K562 (cell line): ENCODE measurements around the gene USP16. TPM values are rescaled to one million over a fixed set of nuclear protein-coding genes. Genes with fewer than 3 reads are reported as not detected.

Experiments
- ARID2 ChIP-seq: fragments of 450-650 bp; IDR thresholded peaks from 2 replicates; pipeline ENCODE4 v1.6.1; 2017; ENCODE audit warnings: antibody characterized with exemption, mild to moderate bottlenecking
- BMI1 ChIP-seq: fragments of 150-350 bp; IDR thresholded peaks from 2 replicates; pipeline ENCODE4 v1.6.1; 2014; ENCODE audit warnings: low read length
- KAT2B ChIP-seq: IDR thresholded peaks from one replicate; pipeline ENCODE4 v1.6.1; 2012; ENCODE audit warnings: low read depth, mild to moderate bottlenecking, control low read depth, inconsistent platforms, low read length, moderate library complexity
- MTA3 ChIP-seq: fragments of 450-650 bp; formaldehyde crosslinking; IDR thresholded peaks from 2 replicates; pipeline ENCODE4 v1.6.1; 2017; ENCODE audit warnings: mild to moderate bottlenecking, borderline replicate concordance
- MYC ChIP-seq, 2 experiments: fragments of 250-450 bp in 1 of 2; sonication (Bioruptor Pico) in 1 of 2; IDR thresholded peaks; 2 replicates each; pipeline versions ENCODE4 v1.5.1 to v1.6.1; 2012 to 2021; ENCODE audit warnings: low read depth in 2 of 2, borderline replicate concordance in 1 of 2, improper control_type of control experiment in 1 of 2, low read length in 1 of 2, mild to moderate bottlenecking in 1 of 2, moderate library complexity in 1 of 2
- NBN ChIP-seq: fragments of 450-650 bp; IDR thresholded peaks from 2 replicates; pipeline ENCODE4 v1.6.1; 2016; ENCODE audit warnings: low read depth, mild to moderate bottlenecking
- NFRKB ChIP-seq: fragments of 450-650 bp; IDR thresholded peaks from 2 replicates; pipeline ENCODE4 v1.6.1; 2016; ENCODE audit warnings: low read depth
- RBM17 ChIP-seq: fragments of 200-400 bp; formaldehyde crosslinking; IDR thresholded peaks from 2 replicates; pipeline ENCODE4 v1.6.1; 2017; ENCODE audit warnings: low read depth, mild to moderate bottlenecking, low read length, borderline replicate concordance
- SIN3A ChIP-seq, 2 experiments: fragments of 150-350 bp in 1 of 2; IDR thresholded peaks; 2 replicates each; pipeline ENCODE4 v1.6.1; 2011 to 2016; ENCODE audit warnings: borderline replicate concordance in 2 of 2, low read depth in 2 of 2, low read length in 2 of 2, mild to moderate bottlenecking in 2 of 2, moderate library complexity in 2 of 2; ENCODE audit not compliant: control insufficient read depth in 1 of 2
- STAG1 ChIP-seq: sonication (generic); formaldehyde crosslinking; IDR thresholded peaks from 2 replicates; pipeline ENCODE4 v1.5.0; 2020; ENCODE audit warnings: missing genetic modification reagents, borderline replicate concordance
- TRIM28 ChIP-seq: fragments of 450-650 bp; IDR thresholded peaks from 2 replicates; pipeline ENCODE4 v1.6.1; 2017
- WHSC1 ChIP-seq: IDR thresholded peaks from one replicate; pipeline ENCODE4 v1.6.1; 2012; ENCODE audit warnings: low read length, control low read depth, inconsistent platforms
- ZC3H11A ChIP-seq: IDR thresholded peaks from 2 replicates; pipeline ENCODE4 v1.6.1; 2012; ENCODE audit warnings: low read depth, low read length, improper control_type of control experiment
- ZNF384 ChIP-seq: IDR thresholded peaks from 2 replicates; pipeline ENCODE4 v1.6.1; 2012; ENCODE audit warnings: low read depth, low read length, improper control_type of control experiment
- ZSCAN29 ChIP-seq: fragments of 450-650 bp; IDR thresholded peaks from 2 replicates; pipeline ENCODE4 v1.6.1; 2017
- polyA plus RNA-seq, 8 experiments: library from polyadenylated mRNA; depleted of rRNA in 4 of 8; stranded (reverse) in 5 of 8; unstranded in 3 of 8; fragments of >200 nt; fragmentation: Nextera tagmentation in 2 of 8; fragmentation: Illumina TruSeq in 1 of 8; extraction: Ambion mirVana in 2 of 8; extraction: Trizol in 1 of 8; gene quantifications; 2 replicates each; pipeline versions ENCODE4 v1.2.1 to v1.2.3, GENCODE V29; 2011 to 2014; ENCODE audit warnings: inconsistent platforms in 1 of 8, missing spikeins in 1 of 8
- total RNA-seq, 7 experiments: library from RNA; depleted of rRNA in 6 of 7; stranded (reverse); fragments of >200 nt in 6 of 7; fragmentation: Illumina TruSeq in 2 of 7; extraction: Trizol in 2 of 7; gene quantifications; 2 replicates each; pipeline versions ENCODE4 v1.2.1 to v1.2.3, GENCODE V29; 2011 to 2021; ENCODE audit warnings: low replicate concordance in 1 of 7
- TF ChIP-seq, protein P1 (sequence below): sonication (generic); formaldehyde crosslinking; IDR thresholded peaks from 2 replicates; pipeline ENCODE4 v1.8.1; 2022; ENCODE audit warnings: missing genetic modification reagents
- TF ChIP-seq, protein P2 (sequence below): sonication (generic); formaldehyde crosslinking; IDR thresholded peaks from 2 replicates; pipeline ENCODE4 v1.8.1; 2023; ENCODE audit warnings: mild to moderate bottlenecking, missing genetic modification reagents
- TF ChIP-seq, protein P3 (sequence below), 3 experiments: fragments of 200-800 bp in 1 of 3; fragments of 250-450 bp in 1 of 3; fragments of 450-650 bp in 1 of 3; sonication (Bioruptor Pico) in 1 of 3; sonication (Bioruptor generic) in 1 of 3; formaldehyde crosslinking in 1 of 3; IDR thresholded peaks; 2 replicates each; pipeline versions ENCODE4 v1.6.1 to v1.8.0; 2016 to 2022; ENCODE audit warnings: mild to moderate bottlenecking in 2 of 3, missing genetic modification characterization in 2 of 3, missing compliant biosample characterization in 1 of 3, moderate library complexity in 1 of 3
- TF ChIP-seq, protein P4 (sequence below): fragments of 250-450 bp; sonication (Bioruptor Pico); IDR thresholded peaks from 2 replicates; pipeline ENCODE4 v1.5.0; 2021

USP16 gene
- total and polyA plus RNA-seq, 9 of the 15 experiments (the other 6 are each of a cell fraction or from before 2014, with no cell fraction given): 38.4 to 90.9 (median 62.8) TPM

DNA sequence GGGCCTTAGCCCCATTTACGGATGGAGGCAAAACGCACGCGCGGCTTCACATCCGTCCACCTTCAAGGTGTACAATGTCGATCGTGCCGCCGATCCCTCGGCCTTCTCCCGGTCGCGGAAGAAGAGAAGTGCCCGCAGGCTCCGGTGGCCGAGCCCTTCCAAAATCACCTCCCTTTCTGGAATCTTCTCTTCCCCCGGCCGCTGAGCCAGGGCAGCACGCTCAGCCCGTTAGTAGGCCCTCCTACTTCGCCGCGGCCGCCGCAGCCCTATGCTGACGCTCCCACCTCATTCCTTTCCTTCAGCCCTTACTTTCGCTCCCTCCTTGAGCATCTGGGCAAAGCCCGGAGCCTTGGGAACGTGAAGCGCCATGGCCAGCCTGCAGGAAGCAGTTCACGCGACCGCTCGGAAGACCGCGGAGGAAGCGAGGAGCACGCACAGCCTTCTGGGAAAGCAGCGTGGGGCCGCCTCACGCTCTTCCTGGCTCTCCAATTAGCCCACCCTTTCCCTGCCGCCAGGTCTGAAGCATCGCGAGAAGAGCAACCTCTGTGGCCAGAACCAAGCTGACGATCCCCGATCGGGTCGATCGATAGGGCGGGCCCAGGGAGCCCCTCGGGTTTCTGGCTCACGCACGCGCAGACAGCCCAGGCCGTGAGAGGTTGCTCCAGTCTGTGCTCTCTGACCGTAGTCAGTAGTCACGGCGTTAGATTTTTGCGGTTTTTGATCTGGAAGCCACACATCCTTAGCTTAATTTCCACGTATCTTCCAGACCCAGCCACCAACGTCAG, 48.9 kb downstream of the USP16 start, which contains the start of gene CCT8 (continued):
- TF ChIP-seq, protein P1, sequence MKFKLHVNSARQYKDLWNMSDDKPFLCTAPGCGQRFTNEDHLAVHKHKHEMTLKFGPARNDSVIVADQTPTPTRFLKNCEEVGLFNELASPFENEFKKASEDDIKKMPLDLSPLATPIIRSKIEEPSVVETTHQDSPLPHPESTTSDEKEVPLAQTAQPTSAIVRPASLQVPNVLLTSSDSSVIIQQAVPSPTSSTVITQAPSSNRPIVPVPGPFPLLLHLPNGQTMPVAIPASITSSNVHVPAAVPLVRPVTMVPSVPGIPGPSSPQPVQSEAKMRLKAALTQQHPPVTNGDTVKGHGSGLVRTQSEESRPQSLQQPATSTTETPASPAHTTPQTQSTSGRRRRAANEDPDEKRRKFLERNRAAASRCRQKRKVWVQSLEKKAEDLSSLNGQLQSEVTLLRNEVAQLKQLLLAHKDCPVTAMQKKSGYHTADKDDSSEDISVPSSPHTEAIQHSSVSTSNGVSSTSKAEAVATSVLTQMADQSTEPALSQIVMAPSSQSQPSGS: no peak
- no peak for TF ChIP-seq ZSCAN29
- no peak for TF ChIP-seq RBM17
- TF ChIP-seq, protein P2, sequence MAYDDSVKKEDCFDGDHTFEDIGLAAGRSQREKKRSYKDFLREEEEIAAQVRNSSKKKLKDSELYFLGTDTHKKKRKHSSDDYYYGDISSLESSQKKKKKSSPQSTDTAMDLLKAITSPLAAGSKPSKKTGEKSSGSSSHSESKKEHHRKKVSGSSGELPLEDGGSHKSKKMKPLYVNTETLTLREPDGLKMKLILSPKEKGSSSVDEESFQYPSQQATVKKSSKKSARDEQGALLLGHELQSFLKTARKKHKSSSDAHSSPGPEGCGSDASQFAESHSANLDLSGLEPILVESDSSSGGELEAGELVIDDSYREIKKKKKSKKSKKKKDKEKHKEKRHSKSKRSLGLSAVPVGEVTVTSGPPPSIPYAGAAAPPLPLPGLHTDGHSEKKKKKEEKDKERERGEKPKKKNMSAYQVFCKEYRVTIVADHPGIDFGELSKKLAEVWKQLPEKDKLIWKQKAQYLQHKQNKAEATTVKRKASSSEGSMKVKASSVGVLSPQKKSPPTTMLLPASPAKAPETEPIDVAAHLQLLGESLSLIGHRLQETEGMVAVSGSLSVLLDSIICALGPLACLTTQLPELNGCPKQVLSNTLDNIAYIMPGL (CRISPR knock-in tag): 0 out of 2 replicates have a peak, but pooled peaks have one; percentile 60
- no peak; the same call in 1 of the 2 replicates for TF ChIP-seq NBN
- TF ChIP-seq ZNF384: 0 out of 2 replicates have a peak, but pooled peaks have one; percentile 54
- no peak; the same call in 1 of the 2 replicates for TF ChIP-seq ARID2
- TF ChIP-seq WHSC1: no peak
- TF ChIP-seq MYC (IDR thresholded peaks at IDR 0.05; ENCODE audit: low read depth, low read length): peak; percentile 97
- TF ChIP-seq MYC (CRISPR knock-in tag; IDR thresholded peaks at IDR 0.05; ENCODE audit: borderline replicate concordance, low read depth): peak; percentile 95; the same call in 1 of the 2 replicates
- TF ChIP-seq MTA3: peak; percentile 79; the same call in 1 of the 2 replicates
- TF ChIP-seq, protein P3, sequence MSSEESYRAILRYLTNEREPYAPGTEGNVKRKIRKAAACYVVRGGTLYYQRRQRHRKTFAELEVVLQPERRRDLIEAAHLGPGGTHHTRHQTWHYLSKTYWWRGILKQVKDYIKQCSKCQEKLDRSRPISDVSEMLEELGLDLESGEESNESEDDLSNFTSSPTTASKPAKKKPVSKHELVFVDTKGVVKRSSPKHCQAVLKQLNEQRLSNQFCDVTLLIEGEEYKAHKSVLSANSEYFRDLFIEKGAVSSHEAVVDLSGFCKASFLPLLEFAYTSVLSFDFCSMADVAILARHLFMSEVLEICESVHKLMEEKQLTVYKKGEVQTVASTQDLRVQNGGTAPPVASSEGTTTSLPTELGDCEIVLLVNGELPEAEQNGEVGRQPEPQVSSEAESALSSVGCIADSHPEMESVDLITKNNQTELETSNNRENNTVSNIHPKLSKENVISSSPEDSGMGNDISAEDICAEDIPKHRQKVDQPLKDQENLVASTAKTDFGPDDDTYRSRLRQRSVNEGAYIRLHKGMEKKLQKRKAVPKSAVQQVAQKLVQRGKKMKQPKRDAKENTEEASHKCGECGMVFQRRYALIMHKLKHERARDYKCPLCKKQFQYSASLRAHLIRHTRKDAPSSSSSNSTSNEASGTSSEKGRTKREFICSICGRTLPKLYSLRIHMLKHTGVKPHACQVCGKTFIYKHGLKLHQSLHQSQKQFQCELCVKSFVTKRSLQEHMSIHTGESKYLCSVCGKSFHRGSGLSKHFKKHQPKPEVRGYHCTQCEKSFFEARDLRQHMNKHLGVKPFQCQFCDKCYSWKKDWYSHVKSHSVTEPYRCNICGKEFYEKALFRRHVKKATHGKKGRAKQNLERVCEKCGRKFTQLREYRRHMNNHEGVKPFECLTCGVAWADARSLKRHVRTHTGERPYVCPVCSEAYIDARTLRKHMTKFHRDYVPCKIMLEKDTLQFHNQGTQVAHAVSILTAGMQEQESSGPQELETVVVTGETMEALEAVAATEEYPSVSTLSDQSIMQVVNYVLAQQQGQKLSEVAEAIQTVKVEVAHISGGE (CRISPR knock-in tag; IDR thresholded peaks at IDR 0.05): no peak; a peak in 1 of 6 replicates
- no peak; the same call in 1 of the 2 replicates for TF ChIP-seq NFRKB
- no peak for TF ChIP-seq BMI1
- TF ChIP-seq, protein P4, sequence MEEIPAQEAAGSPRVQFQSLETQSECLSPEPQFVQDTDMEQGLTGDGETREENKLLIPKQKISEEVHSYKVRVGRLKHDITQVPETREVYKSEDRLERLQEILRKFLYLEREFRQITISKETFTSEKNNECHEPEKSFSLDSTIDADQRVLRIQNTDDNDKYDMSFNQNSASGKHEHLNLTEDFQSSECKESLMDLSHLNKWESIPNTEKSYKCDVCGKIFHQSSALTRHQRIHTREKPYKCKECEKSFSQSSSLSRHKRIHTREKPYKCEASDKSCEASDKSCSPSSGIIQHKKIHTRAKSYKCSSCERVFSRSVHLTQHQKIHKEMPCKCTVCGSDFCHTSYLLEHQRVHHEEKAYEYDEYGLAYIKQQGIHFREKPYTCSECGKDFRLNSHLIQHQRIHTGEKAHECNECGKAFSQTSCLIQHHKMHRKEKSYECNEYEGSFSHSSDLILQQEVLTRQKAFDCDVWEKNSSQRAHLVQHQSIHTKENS (CRISPR knock-in tag): no peak
- no peak for TF ChIP-seq TRIM28
- TF ChIP-seq KAT2B: no peak
- peak; percentile 67 to 95; a peak in 3 of 4 replicates for TF ChIP-seq SIN3A (IDR thresholded peaks at IDR 0.05; ENCODE audit: borderline replicate concordance in 2 of 2, control insufficient read depth in 1 of 2, low read depth in 2 of 2, low read length in 2 of 2)
- TF ChIP-seq ZC3H11A: no peak
- 0 out of 2 replicates have a peak, but pooled peaks have one; percentile 22 for TF ChIP-seq STAG1 (CRISPR knock-in tag)
